ENCODE measurements around the gene DPH2.

DPH2 gene

GRCh38 chr1:43984855-43985254 is 15.0 kb downstream of the DPH2 start:
- DNase-seq = no peak

GRCh38 chr1:43985984-43986595 is 16.3 kb downstream of the DPH2 start:
- no peak for DNase-seq

GRCh38 chr1:43986712-43987111 is 16.9 kb downstream of the DPH2 start:
- no peak for DNase-seq

GRCh38 chr1:43987159-43987902 is 17.5 kb downstream of the DPH2 start:
- no peak for DNase-seq

- DNase-seq = no peak
These were observed 20.7 kb downstream of the DPH2 start for GRCh38 chr1:43990271-43991199.

- DNase-seq = no peak
These were observed 21.3 kb downstream of the DPH2 start for GRCh38 chr1:43991200-43991475.

- DNase-seq = no peak
These were observed 21.8 kb downstream of the DPH2 start, which contains the start of gene CCDC24 for GRCh38 chr1:43991476-43992231. CCDC24 (plus strand) TSS chr1:43991599; CDS start chr1:43991879, 280 bp downstream.

GRCh38 chr1:43992232-43992995 is 22.6 kb downstream of the DPH2 start:
- no peak for DNase-seq

- no peak for DNase-seq
These were observed 23.6 kb downstream of the DPH2 start for GRCh38 chr1:43993206-43993914.

GRCh38 chr1:43994071-43994470 is 24.3 kb downstream of the DPH2 start:
- no peak for DNase-seq

GRCh38 chr1:43994794-43995790 is 25.3 kb downstream of the DPH2 start:
- no peak for DNase-seq

GRCh38 chr1:43995984-43996732 is 26.3 kb downstream of the DPH2 start:
- DNase-seq = no peak

GRCh38 chr1:43996733-43997115 is 26.9 kb downstream of the DPH2 start:
- no peak for DNase-seq

GRCh38 chr1:43997295-43997999 is 27.6 kb downstream of the DPH2 start:
- DNase-seq = no peak

- DNase-seq = no peak
These were observed 28.2 kb downstream of the DPH2 start for GRCh38 chr1:43998000-43998378.

GRCh38 chr1:43999455-43999854 is 29.6 kb downstream of the DPH2 start:
- DNase-seq = no peak

- no peak for DNase-seq
These were observed 30.4 kb downstream of the DPH2 start for GRCh38 chr1:44000122-44000665.

GRCh38 chr1:44002165-44002564 is 32.4 kb downstream of the DPH2 start:
- no peak for DNase-seq

Measured in NCI-H187 treated with DMSO at 0.1 percent for 48 hours (cell line).